ENCODE measurements around the gene CCNJ.

GRCh38 chr10:96034625-96035024 is 8.8 kb upstream of the CCNJ start:
- TF ChIP-seq FOXJ3 (CRISPR knock-in tag; IDR thresholded peaks at IDR 0.05; ENCODE audit: borderline replicate concordance) = no peak
- no peak for TF ChIP-seq POLR2AphosphoS5 (IDR thresholded peaks at IDR 0.05; ENCODE audit: low read depth, low read length)
- TF ChIP-seq EP300 (IDR thresholded peaks at IDR 0.05; ENCODE audit: low read depth in 2 of 2, low read length in 2 of 2) = no peak
- no peak for TF ChIP-seq EP300 (CRISPR knock-in tag; IDR thresholded peaks at IDR 0.05; ENCODE audit: borderline replicate concordance)
- no peak for TF ChIP-seq EZH2 (conservative IDR thresholded peaks at IDR 0.05; ENCODE audit: low read depth, low read length)
- TF ChIP-seq ZFP1 (CRISPR knock-in tag; IDR thresholded peaks at IDR 0.05) = no peak
- TF ChIP-seq CTCF (CRISPR knock-in tag; IDR thresholded peaks at IDR 0.05) = no peak
- TF ChIP-seq CBX5 (CRISPR knock-in tag; IDR thresholded peaks at IDR 0.05; ENCODE audit: borderline replicate concordance) = no peak
- TF ChIP-seq PHF8 (CRISPR knock-in tag; IDR thresholded peaks at IDR 0.05) = no peak

All from HepG2 (cell line).